Activated CD4-positive, alpha-beta T cell treated with anti-CD3 and anti-CD28 coated beads, Interleukin-2, amount 50 U/mL, for 48 hours (primary cell): ENCODE measurements around the gene MR1.
A peak's percentile ranks its signal among the peaks of the same experiment; 100 is the strongest.

Experiments
- DNase-seq, 2 experiments: peaks; one replicate each; pipeline ENCODE4 v3.0.0-alpha.2; 2020

MR1 gene

DNA sequence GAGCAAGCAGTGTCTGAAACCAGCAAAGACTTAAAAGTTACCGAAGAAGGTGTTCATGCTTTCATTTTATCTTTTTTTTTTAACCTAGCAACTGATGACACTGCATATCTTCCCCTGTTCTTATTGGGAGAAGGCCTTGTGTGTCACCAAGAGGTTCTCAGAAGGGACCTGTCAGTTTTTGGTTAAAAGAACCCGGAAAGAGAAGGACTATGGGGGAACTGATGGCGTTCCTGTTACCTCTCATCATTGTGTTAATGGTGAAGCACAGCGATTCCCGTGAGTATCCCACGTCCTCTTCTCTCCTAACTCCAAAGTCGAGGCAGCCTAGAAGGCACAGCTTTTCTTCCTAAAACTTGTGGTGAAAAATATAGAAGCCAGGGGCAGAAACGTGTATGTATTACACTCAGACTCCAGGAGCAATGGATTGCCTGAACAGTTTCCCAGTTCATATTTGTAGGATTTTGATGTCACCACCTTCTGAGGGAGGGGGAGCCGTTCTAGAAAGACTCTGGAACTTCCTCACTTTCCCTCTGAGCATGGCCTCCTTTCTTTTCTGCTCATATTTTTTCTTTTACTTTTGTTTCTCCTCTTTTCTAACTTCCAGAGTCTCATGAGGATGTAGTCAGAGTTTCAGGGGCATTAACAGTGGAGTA, at the start of gene MR1:
Gene MR1 (plus strand): TSS at position 185 of the 653 bp plus-strand sequence. CDS start 25 bp downstream, at position 210.
- DNase-seq: peak in 1 of 2 experiments; percentile 23

DNA sequence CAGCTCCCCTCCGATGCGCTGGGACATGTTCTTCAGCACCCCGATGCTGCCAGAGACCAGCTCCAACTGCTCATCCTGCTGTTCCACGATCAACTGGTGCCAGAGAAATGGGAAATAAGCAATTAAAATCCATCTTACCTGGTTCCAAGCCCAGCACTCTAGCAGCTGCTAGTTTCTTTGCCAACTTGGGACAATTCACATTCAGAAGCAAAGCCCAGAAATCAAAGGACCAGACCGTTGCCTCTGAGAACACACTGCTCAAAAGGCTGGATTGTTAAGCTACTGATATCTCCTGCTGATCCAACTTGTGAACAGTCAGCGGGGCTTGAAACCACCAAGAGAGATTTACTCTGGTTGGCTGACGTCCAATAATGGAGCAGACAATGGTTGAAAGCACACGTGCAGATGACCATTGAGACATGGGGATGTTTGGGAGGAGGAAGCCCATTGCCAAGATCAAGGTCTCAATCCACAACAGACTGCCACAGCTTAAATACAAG, 45.5 kb upstream of the MR1 start:
- DNase-seq: no peak

DNA sequence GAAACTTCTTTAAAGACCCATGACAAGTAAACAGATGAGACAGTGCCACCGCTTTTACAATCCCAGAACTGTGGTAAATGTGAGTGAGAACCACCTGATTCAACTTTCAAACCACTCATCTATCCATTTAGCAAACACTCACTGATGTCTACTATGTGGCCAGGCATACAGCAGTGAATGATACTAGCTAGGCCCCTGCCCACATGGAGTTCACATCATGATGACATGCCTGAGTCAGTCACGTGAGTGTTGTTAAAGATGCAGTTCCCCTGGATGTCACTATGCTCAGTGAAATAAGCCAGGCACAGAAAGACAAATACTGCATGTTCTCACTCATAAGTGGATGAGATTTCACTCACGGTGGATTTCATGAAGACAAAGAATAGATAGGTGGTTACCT, 39.5 kb upstream of the MR1 start:
- peak; percentile 8 to 26 for DNase-seq

DNA sequence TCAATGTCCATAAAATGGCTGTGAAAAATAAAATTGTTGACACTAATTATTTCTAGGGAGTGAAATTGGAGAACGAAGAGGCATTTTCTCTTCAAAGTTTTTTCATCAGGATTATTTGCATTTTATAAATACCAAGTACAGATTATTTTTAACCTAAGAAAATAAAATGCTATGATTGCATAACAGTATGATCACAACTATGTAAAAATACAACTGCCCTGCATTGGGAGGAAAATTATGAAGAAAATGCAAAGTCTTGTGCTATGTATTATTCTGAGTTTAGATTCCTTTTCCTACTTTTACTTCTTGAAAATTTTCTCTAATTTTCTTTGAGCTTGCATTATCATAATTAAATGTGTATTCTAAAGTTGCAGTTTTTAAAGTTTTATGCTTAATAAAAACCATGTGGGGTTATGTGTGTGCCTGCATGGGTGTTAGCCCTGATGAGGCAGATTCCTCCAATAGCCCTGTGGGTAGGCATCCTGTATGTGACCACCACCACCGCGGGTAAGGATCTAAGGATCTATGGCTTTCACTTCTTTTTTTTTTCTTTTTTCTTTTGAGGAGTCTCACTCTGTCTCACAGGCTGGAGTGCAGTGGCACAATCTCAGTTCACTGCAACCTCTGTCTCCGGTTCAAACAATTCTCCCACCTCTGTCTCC, 35.8 kb upstream of the MR1 start:
- DNase-seq: no peak

DNA sequence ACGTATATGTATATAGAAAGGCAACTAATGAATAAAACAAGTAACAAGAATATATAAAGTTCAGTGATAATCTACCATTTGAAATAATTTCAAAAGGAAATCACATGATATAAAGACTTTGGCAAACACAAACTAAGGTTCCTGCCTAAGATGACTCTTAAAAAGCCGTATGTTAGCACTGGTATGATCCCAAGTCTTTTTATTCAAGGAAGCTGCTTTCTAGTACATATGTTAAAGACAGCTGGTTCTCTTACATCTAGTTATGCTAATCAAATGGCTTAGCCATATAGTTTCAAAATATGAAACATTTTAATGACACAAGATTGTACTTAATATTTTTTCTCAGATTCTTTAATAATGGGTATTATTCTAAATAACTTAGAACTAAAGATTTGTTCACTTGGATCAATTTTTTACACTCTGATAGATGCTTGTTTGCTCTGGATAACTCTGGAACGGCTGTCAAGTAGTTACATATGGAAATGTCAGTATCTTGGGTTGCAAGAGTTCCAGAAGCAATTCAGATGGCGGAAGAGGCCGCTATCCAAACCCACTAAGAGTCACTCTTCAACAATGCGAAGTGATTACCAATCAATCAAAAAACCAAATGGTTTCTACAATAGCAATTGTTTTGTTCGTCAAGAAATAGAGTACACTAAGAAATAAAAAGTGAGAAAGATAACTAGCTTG, 32.5 kb upstream of the MR1 start:
- no peak for DNase-seq

DNA sequence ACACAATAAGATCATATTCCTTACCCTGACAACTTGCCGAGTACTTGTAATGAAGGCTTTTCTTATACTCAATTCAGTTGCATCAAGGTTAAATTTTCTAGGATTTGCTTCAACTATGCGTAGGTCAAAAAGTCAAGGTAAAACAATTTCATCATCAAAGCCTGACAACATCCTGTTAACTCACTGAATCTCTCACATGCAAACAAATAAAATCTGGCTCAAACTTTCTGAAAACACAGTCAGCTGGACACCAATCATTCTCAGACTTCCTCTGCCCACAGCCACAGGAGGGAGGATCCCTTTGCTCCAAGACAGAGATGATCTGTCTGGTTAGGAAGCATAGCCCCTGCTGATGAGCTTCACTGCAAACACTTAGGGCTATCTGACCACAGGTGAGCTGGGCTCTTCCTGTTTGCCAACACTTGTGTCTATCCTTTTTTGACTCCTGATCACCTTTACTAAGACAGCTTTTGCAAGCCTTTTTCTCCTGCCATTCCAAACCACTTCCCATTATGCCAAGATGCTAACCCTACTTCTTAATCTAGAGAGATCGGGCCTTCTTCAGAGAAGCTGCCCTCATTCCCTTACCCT, 31.1 kb upstream of the MR1 start:
- no peak for DNase-seq

DNA sequence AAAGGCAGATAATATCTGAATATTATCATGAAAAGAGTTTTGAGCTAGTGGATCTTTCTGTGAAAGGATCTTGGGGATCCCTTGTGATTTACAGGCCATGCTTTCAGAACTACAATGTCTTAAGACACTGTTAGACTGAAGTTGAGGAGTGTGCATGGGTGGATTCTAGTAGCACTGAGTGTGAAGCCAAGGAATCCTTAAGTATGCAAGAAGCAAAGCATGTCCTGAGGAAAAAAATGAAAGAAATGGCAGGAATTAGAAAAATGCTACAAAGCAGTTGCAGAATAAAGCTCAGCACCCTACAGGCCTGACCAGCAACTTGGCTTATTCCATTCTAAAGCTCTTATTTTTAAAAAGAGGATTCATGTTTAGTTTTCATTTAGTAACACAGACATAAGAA, 23.0 kb upstream of the MR1 start:
- no peak for DNase-seq

DNA sequence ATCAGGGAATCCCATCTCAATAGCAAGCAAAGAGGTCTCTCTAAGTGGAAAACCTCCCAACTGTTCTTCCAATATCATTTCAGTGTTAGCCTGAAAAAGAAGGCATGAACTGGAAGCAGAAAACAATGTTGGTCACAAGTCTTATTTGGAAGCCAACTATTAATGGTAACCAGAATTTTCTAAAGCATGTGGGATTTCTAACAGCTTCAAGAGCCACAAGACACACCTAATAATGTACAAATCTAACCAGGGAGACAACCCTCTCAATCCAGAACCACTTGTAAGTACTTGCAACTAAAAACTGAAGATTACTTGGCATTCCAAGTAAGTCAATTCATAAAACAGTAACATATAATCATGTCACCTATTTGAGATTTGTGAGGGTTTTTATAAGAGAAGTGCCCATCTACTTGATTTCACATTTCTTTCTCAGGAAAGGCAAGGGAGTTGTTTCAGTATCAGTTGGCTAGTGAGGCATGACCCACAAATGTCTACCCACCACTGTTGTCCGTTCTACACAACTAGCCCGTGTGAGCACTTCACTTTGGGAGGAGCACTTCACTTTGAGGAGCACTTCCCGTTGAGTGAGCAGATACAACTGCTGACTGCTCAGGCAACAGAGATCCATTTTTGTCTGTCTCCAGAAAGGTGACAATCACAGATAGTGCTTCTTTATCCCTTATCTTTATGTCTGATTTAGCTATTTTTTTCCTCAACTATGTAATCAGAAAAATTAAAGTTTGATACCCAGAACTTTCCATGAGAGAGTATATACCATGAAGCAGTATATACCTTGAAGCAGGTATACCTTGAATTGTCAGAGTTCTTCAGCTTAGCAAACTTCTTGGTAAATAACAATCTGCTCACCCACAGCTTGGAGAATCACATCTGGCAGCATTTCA, 22.2 kb upstream of the MR1 start:
- no peak for DNase-seq

DNA sequence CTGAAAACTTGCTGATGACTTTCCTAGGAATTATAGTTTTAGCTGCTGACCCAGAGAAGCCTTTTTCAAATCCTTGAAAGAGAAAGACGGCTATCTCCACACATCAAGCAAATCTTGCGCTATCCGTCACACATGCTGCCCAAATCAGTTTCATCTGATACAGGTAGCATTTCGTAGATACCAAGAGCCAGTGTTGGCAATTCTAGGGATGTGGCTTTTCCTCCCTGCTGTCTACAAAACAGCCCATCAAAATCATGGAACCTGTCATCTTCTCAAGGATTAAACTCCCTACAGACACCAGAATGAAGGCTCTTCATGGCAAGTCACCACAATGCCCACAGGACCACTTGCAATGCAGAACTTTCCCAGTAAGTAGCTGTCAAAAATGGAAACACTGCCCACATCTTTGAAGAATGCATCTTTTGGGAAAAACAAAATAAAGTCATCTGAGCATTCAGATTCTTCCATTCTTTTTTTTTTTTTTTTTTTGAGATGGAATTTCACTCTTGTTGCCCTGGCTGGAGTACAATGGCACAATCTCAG, 21.5 kb upstream of the MR1 start:
- DNase-seq: no peak

DNA sequence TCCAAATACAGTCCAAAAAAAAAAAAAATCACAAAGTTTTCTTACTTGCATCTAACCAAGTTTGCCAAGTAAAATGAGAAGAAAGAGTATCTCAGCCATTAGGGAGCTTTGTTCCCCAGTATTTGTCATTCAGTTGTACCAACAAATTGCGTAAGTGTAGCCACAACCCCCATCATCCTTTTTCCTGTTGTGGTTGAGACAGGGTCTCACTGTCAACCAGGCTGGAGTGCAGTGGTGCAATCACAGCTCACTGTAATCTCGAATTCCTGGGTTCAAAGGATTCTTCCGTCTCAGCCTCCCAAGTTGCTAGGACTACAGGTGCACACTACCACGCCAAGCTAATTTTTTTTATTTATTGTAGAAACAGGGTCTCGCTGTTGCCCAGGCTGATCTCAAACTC, 20.6 kb upstream of the MR1 start:
- no peak for DNase-seq

DNA sequence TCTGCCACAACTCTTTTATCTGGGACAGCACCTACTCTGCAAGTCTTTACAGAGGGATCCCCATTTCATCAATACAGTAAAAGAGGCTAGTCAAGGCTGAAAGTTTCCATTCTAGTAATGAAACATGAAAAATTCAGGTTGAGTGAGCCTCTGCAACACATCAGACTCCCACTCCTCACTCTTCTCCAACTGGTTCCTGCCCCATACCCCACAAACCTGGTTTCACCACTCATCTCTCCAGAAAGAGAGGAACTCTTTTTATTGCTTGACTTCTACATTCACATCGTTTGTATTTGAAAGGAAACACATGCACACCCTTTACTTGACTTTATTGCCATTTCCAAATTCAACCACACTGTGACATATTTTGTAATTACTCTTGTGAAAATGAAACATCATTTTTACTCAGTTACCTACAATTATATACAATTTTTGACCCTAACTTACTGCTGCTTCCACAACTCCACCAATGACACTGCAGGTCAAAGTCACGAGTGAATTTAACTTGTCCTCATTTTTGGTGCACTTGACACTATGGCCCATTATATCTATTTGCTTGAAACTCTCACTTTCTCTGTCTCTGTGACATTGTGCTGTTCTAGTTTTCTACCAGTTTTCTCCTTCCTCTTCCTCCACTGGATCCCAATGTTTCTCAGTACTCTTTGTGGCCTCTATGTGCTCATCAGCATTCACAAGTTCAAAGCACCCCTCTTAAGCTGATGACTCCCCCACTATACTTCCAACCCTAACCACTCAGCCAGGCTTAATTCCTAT, 19.1 kb upstream of the MR1 start:
- DNase-seq: peak; percentile 31 to 47

DNA sequence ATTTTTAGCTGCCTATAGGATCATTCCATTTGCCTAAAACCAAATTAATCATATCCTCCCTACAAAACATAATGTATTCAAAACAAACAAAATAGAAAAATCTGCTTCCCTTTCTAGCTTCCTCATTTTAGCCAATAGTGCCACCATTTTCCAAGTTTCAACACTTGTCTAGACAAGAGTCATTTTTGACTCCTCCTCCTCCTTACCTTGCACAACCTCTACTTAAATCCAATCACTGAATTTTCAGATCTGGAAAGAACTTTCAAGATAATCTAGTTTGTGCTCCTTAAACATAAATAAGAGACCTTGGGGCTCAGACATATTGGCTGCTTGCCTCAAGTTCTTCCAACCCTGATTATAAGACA, 18.6 kb upstream of the MR1 start:
- DNase-seq: no peak

DNA sequence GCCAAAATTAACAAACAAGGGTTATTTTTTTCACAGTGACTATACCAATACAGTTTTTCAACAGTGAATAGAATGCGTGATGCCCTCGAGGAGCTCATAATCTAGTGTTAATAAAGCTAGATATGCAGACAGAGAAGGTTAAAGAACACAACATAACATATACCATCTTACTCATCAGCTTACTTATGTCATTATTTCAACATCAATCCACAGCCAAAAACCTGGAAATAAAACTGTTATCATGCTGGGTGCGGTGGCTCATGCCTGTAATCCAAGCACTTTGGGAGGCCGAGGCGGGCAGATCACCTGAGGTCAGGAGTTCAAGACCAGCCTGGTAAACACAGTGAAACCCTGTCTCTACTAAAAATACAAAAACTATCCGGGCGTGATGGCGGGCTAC, 17.2 kb upstream of the MR1 start:
- no peak for DNase-seq

DNA sequence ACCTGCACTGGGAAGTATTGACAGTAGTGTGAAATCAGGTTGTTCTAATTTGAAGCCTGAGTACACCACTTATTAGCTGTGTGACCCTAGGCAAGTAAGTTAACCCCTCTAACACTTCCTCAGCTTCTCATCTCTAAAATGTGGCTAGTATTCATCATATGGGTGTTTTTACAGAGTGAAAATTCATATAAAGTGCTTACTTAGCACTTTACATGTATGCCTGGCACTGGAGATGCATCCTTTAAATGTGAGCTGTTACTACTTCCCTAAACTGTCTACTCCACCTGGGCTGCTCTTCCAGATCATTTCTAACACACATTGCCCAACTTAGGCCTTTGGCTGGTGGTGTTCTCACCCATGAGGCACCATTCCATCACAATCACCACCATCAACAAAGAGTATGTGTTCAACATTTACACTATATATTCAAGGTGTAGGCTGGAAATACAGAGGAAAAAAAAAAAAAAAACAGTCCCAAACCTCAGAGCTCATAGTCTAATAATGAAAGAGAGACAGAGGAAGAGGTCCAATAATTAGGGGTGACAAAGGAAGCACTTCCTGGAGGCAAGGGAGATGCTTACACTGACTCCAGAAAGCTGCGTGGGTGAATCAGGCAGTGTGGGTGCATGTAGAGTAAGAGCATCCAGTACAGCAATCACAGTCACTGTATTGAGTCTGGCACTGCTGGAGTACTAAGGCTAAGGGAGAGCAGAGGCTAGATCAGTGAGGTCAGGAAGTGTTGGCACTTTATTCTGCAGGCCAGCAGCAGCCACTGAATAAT, 14.7 kb upstream of the MR1 start:
- DNase-seq: peak; percentile 18 to 43

DNA sequence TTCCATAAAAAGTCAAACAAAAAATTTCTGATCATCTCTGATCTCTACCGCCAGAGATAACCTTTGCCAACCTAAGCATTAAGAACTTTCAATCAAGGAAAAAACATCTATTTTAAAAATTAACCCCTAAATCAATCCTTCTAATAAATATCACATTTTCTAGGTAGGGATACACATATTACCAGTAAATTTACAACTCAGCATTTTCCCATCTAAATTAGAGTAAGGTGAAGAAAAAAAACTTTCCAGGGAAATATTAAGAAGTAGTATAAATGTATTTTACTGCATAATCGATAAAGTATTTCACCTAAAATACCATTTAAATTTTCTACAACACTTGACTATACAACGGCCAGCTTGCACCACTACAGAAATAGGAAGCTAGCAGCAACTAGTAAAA, 12.6 kb upstream of the MR1 start:
- DNase-seq: no peak

DNA sequence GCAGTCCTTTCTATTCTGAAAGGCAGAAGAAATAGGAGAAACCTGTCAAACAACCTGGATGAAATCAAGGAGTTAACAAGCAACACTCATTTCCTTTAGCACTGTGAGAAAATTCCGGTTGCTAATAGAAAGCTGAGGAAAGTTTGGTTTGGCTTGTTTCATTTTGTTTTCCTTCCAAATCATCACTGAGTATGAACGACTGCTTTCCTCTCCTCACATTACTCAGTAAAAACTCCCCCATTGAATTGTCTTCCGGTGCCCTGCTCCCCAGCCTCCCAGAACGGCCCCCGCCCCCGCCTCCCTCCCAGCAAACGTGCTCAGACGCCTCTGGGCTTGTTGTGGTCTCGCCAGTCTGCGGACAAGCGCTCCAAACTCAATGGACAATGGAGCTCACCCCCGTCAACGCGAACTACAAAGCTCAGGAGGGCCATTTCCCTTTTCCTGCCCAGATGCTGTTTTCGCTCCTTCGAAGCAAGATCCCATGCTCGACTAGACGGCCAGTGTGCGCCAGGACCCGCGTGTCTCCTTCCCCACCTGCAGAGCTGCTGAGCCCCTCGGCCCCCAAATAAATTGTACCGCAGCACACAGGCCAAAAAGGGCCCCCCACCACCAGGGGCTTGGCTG, 11.9 kb upstream of the MR1 start:
- peak; percentile 74 to 78 for DNase-seq

DNA sequence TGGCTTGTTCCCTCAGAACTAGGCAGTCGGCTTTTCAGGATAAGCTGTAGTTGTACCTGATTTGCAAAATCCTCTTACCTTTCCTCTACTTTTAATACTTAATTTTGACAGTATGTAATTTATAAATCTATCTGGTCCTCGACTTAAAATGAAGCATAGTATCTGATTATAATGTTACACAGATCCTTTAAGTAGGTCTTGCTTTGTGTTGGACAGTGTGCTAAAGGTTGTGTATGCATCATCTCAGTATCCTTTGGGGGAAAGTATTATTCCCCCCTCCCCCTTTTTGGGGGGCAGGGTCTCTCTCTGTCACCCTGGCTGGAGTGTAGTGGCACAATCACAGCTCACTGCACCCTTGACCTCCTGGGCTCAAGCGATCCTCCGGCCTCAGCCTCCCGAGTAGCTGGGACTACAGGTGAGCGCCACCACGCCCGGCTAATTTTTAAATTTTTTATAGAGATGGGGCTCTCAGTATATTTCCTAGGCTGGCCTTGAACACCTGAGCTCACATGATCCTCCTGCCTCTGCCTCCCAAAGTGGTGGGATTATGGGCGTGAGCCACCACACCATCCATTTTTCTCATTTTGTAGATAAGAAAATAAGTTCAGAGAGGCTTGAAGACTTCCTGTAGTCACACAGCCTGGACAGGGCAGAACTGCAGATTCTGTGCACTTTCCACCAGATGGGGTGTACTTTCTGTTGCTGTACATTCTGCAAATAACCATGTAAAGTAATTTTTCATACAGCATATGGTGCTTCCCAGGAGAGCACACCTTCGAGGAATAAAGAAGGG, 10.3 kb upstream of the MR1 start:
- DNase-seq: no peak

DNA sequence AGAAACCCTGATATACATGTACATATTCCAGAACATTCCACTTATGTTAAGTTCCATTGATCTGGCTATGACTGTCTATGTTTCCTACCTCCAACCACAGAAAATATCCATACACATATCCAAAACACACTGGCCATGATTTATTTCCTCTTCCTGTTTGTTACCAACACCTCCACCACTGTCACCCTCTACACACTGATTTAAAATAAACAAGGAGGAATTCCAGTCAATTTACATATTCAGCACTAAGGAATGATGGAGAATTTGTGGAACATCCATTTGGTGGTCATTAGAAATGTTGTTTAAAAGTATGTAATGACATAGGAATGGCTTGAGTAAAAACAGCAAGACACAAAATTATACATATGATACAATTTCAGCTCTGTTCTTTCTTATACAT, 5.6 kb upstream of the MR1 start:
- no peak for DNase-seq

DNA sequence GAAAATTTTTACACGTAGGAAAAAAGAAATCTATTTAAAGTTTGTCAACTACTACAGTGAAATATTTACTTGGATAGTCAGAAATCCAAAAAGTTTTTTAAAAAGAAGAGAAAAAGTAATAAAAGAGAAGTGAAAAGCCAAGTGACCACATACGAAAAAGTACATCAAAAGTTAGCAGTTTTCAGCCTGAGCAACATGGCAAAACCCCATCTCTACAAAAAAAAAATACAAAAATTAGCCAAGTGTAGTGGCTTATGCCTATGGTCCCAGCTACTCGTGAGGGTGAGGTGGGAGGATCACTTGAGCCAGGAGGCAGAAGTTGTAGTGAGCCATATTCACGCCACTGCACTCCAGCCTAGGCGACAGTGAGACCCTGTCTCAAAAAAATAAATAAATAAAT, 5.2 kb upstream of the MR1 start:
- DNase-seq: no peak
